ENCODE results near the gene OR51A2.
"Not testable (repeated sequence)": the region's sequence is repeated elsewhere in the genome, so short reads cannot be mapped to it uniquely, and the experiment has no call there.

OR51A2 gene, protein sequence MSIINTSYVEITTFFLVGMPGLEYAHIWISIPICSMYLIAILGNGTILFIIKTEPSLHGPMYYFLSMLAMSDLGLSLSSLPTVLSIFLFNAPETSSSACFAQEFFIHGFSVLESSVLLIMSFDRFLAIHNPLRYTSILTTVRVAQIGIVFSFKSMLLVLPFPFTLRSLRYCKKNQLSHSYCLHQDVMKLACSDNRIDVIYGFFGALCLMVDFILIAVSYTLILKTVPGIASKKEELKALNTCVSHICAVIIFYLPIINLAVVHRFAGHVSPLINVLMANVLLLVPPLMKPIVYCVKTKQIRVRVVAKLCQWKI

GRCh38 chr11:4955613-4956012 lies at the start of gene OR51A2:
OR51A2 (minus strand) TSS chr11:4955713; CDS start chr11:4955713, 0 bp downstream.
- not testable (repeated sequence) for DNase-seq (ENCODE audit: low read depth)

- no peak for DNase-seq (ENCODE audit: low read depth)
These were observed 49.1 kb upstream of the OR51A2 start for GRCh38 chr11:5004424-5005274.

DNA sequence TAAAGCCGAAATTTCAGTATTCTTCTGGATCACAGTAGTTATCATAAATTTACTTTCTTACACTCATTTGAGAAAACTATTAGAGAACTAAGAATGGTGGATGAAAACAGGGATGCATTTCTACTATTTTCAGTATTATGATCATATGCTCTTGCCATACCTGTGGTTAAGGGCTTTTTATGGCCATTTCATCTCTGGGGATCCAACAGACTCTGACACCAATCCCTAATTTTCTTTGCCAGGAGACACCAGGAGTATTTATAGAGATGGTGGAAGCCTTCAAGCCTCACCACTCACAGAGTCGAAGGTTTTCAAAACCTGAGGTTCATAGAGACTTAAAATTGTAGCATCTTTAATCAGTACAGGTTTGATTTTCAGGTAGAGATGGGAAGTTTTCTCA lies 39.0 kb upstream of the OR51A2 start, which contains the start of gene OR51L1:
TSS of gene OR51L1 (plus strand) at position 301 of the 400 bp plus-strand sequence. CDS start 4,132 bp downstream, outside the sequence.
- no peak for DNase-seq (ENCODE audit: low read depth)

DNA sequence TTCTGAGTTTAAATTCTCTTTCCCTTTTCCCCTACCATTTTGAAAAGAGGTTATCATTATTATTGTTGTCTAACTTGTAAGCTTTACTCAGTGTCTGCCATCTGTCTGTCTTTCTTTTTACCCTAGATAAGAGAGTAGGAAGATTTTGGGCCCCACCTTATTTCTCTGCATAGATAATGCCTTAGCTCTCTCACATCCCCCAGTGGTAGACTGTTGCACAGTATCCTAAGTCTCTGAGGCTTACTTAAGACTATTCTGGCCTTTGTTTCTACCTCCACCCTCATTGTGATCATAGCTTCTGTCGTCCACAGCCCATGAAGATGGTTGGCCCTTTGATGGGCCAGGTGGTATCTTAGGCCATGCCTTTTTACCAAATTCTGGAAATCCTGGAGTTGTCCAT lies 35.5 kb upstream of the OR51A2 start:
- DNase-seq (ENCODE audit: low read depth) = no peak

GRCh38 chr11:4983841-4984240 lies 28.3 kb upstream of the OR51A2 start:
- no peak for DNase-seq (ENCODE audit: low read depth)

GRCh38 chr11:4982678-4983077 lies 27.2 kb upstream of the OR51A2 start:
- DNase-seq (ENCODE audit: low read depth) = no peak

- no peak for DNase-seq (ENCODE audit: low read depth)
These were observed 23.5 kb upstream of the OR51A2 start for GRCh38 chr11:4979036-4979435.

DNA sequence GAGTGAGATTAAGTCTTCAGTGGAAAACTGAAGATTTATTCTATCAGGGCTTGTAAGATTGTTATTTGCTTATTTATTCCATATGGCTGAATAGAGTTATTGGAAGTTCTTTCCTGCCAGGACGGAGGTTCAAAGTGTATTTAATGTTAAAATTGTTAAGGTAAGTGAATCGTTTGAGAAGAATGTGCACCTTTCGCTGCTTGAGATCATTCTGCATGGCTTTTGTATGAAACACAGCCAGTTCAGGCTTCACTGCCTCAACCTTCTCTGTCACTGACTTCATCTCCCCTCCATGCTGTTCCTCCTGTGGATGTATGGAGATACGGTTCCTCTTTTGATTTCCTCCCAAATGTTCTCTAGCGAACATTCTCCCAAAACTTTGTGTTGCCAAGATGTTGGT lies 19.9 kb upstream of the OR51A2 start:
- DNase-seq (ENCODE audit: low read depth) = no peak

DNA sequence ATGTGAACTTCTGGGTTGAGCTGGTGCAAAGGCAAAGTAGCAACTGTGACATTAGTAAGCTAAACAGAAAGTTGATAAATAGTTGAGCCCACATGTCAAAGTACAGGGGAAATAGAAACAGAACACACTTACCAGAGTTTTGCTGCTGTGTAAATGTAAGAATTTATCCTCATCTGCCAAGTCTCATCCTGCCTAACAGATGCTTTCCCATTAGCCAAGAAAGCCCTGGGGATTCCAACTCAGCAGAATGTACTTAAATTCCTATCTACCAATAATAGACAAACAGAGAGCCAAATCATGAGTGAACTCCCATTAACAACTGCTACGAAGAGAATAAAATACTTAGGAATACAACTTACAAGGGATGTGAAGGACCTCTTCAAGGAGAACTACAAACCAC lies 7.3 kb upstream of the OR51A2 start:
- DNase-seq (ENCODE audit: low read depth) = no peak

DNA sequence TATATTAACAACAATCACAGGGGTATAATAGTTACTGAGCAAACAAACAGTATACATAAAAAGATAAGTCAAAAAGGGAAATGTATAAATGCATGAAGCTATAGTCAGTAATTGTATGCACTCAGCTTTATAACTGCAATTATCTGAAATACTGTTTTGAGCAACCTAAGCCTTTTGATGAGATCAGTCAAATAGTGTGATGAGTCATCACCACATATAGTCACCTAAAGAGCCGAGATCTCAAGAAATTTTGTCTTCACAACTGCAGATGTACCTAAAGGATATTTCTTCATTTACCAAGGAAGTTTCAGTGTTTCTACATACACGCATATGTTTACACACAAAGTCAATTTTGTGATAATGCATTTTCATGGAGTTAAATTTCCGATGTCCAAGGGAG lies 5.4 kb upstream of the OR51A2 start:
- no peak for DNase-seq (ENCODE audit: low read depth)

GRCh38 chr11:4957396-4957795 lies 1.9 kb upstream of the OR51A2 start:
- no peak for DNase-seq (ENCODE audit: low read depth)

DNA sequence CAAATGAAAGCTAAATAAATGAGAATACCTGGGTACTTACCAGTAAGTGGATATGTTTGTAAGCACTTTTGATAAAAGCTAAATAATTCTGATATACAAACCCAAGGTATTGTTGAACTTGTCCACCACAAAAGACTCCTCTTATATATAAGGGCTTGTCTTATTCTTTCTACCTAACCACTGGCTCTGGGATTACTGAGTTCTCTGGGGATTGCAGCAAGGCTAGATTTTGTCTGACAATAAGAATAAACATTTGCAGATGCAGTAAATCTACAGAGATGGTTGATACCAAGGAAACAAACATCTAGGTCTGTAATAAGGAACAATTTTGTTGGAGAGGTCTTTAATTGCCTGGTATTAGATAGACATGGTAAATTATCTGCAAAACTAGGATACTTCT lies 8.0 kb downstream of the OR51A2 start, which contains the start of gene OR51A4:
TSS of gene OR51A4 (minus strand) at position 101 of the 400 bp plus-strand sequence. CDS start 505 bp downstream, outside the sequence.
- DNase-seq (ENCODE audit: low read depth) = no peak

DNA sequence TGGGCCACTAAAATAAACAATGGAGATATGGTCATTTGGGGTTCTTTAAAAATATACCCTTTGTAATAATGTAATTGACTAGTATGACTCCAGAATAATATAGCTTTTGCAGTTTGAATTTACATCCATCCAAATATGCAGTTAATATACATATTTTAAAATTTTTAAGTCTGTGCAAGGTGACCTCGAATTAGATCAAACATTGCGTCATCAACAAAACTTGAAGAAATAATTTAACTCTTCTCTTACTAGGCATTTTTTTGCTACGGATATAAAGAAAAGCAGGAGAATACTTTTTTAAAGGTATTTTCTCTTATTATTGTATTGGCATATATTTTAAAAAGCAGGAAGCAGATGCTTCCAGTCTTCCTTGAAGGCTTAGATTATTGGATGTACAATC lies 18.8 kb downstream of the OR51A2 start:
- no peak for DNase-seq (ENCODE audit: low read depth)

DNA sequence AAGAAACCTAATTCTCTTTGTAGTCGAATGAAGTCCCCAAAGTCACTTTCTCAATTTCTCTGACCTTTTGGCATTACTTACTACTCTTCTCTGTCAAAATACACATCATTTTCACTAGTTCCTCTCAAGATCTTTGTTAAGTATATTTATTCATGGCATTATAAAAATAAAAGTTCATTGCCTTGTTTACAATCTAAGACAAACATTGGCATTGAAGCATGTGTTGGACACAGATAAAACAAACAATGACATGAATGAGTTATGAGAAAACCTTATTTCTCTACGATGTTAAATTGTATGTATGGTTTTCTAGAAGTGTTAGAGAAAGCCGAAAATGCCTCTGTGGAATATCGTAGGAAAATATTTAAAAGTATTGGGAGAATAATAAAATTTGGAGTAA lies 22.8 kb downstream of the OR51A2 start:
- DNase-seq (ENCODE audit: low read depth) = no peak

GRCh38 chr11:4926608-4927007 lies 28.9 kb downstream of the OR51A2 start:
- DNase-seq (ENCODE audit: low read depth) = no peak

DNA sequence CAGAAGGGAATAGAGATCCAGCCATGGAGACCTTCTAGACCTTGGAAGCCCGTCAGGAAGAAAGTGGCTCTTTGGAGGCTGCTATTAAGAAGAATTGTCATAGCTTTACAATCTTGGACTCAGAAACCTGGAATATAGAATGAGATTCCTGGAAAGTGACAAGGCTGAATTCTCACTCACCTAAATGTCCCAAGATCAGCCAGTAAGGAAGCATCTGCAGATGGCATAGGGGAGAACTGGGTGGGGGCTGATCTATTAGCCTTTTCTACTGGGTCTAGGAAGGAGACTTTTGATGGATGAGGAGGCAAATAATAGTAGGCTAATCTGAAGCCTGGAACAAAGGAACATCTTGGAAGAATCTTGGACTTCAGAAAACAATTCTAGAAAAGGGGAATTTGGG lies 31.3 kb downstream of the OR51A2 start, which contains the start of gene OR51G1:
TSS of gene OR51G1 (minus strand) at position 101 of the 400 bp plus-strand sequence. CDS start at position 101, 0 bp downstream.
- DNase-seq (ENCODE audit: low read depth) = no peak

DNA sequence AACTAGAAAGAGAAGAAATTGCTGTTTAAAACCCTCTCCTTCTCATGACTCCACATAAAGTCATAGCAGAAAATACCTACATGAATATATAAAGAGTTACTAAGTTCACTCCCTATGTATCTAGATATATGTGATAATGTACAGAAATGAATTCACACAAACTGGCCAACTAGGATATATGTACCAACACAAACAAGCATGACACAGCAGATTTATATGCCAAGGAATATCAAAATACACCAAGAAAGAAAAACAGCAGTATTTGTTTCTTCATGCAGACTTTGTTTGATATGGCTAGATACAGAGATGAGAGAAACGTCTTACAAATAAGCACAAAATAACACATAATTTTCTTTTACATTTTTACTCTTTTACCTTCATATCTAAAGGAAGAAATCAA lies 33.2 kb downstream of the OR51A2 start:
- DNase-seq (ENCODE audit: low read depth) = no peak

GRCh38 chr11:4921796-4922195 lies 33.7 kb downstream of the OR51A2 start:
- DNase-seq (ENCODE audit: low read depth) = no peak

- no peak for DNase-seq (ENCODE audit: low read depth)
These were observed 36.3 kb downstream of the OR51A2 start, which contains the start of gene OR51G2 for GRCh38 chr11:4919250-4919649. OR51G2 (minus strand) TSS chr11:4919350; CDS start chr11:4915663, 3,687 bp downstream.

GRCh38 chr11:4916581-4916980 lies 38.9 kb downstream of the OR51A2 start:
- no peak for DNase-seq (ENCODE audit: low read depth)
